ENCODE results near the gene LRBA.
A peak's percentile ranks its signal among the peaks of the same experiment; 100 is the strongest.
"Not testable (repeated sequence)": the region's sequence is repeated elsewhere in the genome, so short reads cannot be mapped to it uniquely, and the experiment has no call there.

Gene LRBA

GRCh38 chr4:150584111-150584915 is 430.8 kb downstream of the LRBA start:
- no peak for DNase-seq (ENCODE audit: low spot score)

GRCh38 chr4:150583287-150584110 is 431.6 kb downstream of the LRBA start:
- no peak for DNase-seq (ENCODE audit: low spot score)

- DNase-seq (ENCODE audit: low spot score), result no peak
These were observed 432.2 kb downstream of the LRBA start for GRCh38 chr4:150582873-150583286.

GRCh38 chr4:150582146-150582872 is 432.8 kb downstream of the LRBA start, which contains the start of gene MAB21L2:
Gene MAB21L2, plus strand, starts transcription at chr4:150582151. Its CDS starts 879 bp downstream, at chr4:150583030.
- no peak for DNase-seq (ENCODE audit: low spot score)

- DNase-seq (ENCODE audit: low spot score), result no peak
These were observed 433.4 kb downstream of the LRBA start for GRCh38 chr4:150581641-150582051.

GRCh38 chr4:150581056-150581605 is 434.0 kb downstream of the LRBA start:
- DNase-seq (ENCODE audit: low spot score), result no peak

GRCh38 chr4:150580306-150580705 is 434.8 kb downstream of the LRBA start:
- DNase-seq (ENCODE audit: low spot score), result no peak

GRCh38 chr4:150579551-150580234 is 435.4 kb downstream of the LRBA start:
- DNase-seq (ENCODE audit: low spot score), result peak; percentile 21

GRCh38 chr4:150578745-150579501 is 436.2 kb downstream of the LRBA start:
- DNase-seq (ENCODE audit: low spot score), result no peak

- DNase-seq (ENCODE audit: low spot score), result no peak
These were observed 437.3 kb downstream of the LRBA start for GRCh38 chr4:150577796-150578195.

GRCh38 chr4:150574678-150575077 is 440.4 kb downstream of the LRBA start:
- no peak for DNase-seq (ENCODE audit: low spot score)

GRCh38 chr4:150573534-150573933 is 441.6 kb downstream of the LRBA start:
- peak; percentile 38 for DNase-seq (ENCODE audit: low spot score)

GRCh38 chr4:150572704-150573504 is 442.2 kb downstream of the LRBA start:
- no peak for DNase-seq (ENCODE audit: low spot score)

GRCh38 chr4:150570862-150571261 is 444.2 kb downstream of the LRBA start:
- DNase-seq (ENCODE audit: low spot score), result no peak

- DNase-seq (ENCODE audit: low spot score), result no peak
These were observed 445.0 kb downstream of the LRBA start for GRCh38 chr4:150569998-150570535.

GRCh38 chr4:150569384-150569987 is 445.6 kb downstream of the LRBA start:
- peak; percentile 10 for DNase-seq (ENCODE audit: low spot score)

- no peak for DNase-seq (ENCODE audit: low spot score)
These were observed 448.0 kb downstream of the LRBA start for GRCh38 chr4:150567070-150567469.

GRCh38 chr4:150564967-150565366 is 450.1 kb downstream of the LRBA start:
- not testable (repeated sequence) for DNase-seq (ENCODE audit: low spot score)

GRCh38 chr4:150562751-150563150 is 452.3 kb downstream of the LRBA start:
- no peak for DNase-seq (ENCODE audit: low spot score)

Measured in AG08395 (cell line).